HG03196 (cell line): ENCODE results near the gene CNGA4.
"Not testable (repeated sequence)": the region's sequence is repeated elsewhere in the genome, so short reads cannot be mapped to it uniquely, and the experiment has no call there.

Experiments used
- ATAC-seq: cut with Tn5 transposase; IDR thresholded peaks from one replicate; pipeline ENCODE4 v1.9.1; 2021; ENCODE audit not compliant: unreplicated experiment

Gene CNGA4

DNA sequence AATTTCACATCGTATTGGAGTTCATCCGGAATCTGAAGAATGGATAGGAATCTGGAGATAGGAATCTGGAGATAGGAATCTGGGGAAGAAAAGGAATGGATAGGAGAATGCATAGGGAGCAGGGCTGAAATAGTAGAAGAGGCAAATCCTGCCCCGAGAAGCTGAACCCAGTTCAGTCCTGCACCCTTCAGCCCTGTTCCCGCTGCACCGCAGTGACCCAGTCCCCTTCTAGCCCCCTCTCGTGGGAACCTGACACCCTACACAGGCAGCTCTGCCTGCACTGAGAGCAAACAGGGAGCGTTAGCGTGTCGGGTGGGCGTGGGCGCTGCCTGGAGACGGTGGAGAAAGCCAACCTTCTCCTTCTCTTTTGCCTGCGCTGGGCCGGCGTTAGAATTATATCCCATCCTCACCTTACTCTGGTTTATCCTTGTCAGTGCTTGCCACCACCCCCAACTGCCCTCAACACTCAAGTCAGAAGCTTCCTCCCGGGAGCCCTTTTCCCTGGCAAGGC is 19.7 kb downstream of the CNGA4 start:
- ATAC-seq = no peak

DNA sequence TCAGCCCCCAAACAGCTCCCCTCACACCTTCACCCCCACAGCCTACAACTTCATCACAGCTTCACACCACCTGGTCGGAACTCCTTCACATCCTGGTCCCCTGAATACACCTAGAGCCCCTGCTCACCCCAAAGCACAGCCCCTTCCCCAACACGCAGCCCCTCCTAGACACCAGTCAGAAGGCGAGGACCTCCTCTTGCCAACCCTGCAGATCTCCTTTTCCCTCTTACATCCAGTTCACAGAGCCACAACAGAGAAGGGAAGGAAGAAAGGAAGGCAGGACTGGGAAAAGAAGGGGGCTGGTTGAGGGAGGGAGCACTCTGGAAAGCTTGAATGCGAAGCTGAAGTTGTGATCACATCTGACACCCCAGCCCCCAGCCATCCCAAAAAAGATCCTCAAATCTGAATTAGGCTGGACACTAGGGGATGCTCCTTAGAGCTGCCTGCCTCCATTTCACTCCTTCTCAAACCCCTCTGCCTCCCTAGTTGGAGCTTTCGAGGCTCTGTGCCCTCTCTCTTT is 21.4 kb downstream of the CNGA4 start:
- ATAC-seq = no peak

DNA sequence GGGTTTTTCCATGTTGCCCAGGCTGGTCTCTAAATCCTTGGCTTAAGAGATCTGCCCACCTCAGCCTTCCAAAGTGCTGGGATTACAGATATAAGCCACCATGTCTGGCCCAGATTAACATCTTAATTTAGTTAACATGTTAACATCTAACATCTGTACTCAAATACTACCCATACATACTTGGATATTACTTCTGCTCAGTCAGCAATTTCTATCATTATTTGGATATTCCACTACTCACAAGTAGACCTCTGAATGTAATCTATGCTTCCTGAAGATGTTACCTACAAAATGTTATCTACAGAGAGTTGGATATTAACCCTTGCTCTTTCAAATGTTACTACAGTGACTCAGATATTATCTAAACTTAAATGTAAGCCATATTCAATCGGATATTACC is 24.8 kb downstream of the CNGA4 start:
- no peak for ATAC-seq

DNA sequence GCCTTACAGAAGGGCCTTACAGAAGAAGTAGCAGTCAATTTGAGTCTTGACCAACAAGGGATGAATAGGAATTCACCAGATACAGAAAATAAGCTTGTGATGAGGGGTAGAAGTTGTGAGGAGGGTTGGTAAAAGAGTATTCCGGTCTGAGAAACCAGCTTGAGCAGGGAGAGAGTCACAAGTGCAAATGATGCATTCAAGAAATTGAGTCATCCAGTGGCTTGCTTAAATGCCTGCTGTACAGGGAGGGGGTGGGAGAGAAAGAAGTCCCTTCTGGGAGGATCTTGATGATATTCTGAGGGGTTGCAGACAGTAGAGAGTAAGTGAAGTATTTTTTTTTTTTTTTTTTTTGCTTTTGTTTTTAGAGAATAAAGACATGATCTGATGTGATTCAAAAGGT is 29.9 kb downstream of the CNGA4 start:
- no peak for ATAC-seq

DNA sequence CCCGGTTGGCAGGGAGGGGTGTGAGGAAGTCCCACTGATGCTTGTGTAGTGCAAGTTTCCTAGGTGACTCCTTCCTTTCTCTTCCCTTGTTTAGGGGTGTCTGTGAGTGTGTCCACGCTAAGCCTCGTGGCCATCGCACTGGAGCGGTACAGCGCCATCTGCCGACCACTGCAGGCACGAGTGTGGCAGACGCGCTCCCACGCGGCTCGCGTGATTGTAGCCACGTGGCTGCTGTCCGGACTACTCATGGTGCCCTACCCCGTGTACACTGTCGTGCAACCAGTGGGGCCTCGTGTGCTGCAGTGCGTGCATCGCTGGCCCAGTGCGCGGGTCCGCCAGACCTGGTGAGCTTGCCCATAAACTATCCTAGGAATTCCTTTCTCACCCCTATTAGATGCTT is 31.1 kb downstream of the CNGA4 start:
- no peak for ATAC-seq

DNA sequence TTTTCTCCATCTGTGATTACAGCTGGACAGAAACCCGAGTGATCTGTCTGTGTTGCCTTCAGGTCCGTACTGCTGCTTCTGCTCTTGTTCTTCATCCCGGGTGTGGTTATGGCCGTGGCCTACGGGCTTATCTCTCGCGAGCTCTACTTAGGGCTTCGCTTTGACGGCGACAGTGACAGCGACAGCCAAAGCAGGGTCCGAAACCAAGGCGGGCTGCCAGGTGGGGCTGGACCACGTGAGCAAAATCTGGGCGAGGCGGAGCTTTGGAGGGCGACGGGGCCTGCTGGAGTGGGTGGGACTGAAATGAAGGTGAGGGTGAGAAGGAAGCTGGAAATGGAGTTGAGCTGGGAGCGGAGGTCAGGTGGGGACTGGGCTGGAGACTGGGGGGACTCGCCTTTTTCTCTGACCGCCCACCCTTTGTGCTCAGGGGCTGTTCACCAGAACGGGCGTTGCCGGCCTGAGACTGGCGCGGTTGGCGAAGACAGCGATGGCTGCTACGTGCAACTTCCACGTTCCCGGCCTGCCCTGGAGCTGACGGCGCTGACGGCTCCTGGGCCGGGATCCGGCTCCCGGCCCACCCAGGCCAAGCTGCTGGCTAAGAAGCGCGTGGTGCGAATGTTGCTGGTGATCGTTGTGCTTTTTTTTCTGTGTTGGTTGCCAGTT is 31.8 kb downstream of the CNGA4 start:
- no peak for ATAC-seq

DNA sequence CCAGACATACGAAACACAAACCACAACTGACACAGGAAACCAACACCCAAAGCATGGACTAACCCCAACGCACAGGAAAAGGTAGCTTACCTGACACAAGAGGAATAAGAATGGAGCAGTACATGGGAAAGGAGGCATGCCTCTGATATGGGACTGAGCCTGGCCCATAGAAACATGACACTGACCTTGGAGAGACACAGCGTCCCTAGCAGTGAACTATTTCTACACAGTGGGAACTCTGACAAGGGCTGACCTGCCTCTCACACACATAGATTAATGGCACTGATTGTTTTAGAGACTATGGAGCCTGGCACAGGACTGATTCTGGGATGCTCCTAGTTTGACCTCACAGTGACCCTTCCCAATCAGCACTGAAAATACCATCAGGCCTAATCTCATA is 32.7 kb downstream of the CNGA4 start:
- no peak for ATAC-seq

DNA sequence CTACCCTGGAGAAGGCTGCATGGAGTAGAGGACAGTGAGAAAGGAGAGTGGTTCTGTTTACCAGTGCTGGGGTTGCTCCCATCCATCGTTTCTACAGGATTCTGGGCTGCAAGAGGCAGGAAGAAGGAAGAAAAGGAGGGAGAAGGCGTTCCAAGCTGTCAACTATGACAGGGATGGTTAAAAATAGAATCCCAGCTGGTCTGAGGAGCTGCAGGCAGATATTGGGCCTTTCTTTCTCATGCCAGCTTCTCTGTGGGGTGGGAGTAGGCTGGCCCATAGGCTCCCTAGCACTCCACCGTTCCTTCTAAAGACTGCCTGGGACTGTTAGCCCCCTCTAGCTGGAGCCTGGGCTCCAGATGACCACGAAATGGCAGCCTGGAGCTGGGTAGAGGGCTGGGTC is 34.3 kb downstream of the CNGA4 start:
- ATAC-seq = no peak

DNA sequence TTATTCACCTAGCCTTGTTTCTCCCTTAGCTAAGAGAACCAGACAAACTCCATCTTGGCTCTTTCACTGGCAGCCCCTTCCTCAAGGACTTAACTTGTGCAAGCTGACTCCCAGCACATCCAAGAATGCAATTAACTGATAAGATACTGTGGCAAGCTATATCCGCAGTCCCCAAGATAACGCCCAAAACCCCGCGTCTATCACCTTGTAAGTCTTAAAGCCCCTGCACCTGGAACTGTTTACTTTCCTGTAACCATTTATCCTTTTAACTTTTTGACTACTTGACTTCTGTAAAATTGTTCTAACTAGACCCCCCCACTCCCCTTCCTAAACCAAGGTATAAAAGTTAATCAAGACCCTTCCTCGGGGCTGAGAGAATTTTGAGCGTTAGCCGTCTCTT is 41.9 kb downstream of the CNGA4 start:
- ATAC-seq = not testable (repeated sequence)

DNA sequence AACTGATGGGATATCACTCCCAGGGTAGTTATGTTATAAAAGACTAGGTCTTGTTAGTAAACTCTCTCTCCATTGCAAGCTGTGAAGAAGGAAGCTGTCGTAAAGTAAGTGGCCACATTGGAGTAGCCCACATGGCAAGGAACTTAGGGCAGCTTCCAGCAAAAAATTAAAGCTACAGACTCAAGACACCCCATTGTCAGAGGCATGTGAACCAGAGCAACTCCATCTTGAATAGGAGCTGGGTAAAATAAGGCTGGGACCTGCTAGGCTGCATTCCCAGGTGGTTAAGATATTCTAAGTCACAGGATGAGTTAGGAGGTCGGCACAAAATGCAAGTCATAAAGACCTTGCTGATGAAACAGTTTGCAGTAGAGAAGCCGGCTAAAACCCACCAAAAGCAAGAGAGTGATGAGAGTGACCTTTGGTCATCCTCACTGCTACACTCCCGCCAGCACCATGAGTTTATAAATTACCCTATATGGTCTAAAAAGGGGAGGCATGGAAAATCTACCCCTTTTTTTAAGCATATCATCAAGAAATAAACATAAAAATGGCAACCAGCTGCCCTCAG is 44.6 kb downstream of the CNGA4 start:
- ATAC-seq = no peak

DNA sequence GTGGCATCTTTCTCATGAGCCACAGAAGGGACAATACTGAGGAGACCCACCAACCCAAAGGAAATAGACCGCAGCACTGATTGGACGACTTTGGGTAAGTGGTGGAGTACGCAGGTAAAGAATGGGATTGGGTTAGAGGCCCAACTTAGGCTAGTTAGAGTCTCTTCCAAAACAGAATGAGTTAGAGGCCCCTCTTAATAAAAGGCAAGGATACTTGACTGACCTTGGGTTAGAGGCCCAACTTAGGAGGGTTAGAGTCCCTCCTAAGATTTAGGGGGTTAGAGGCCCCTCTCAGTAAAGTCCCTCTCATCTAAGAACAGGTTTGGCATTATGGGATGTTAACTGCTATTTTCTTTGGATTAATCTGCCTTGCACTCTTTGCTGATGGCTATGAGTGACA is 45.4 kb downstream of the CNGA4 start:
- no peak for ATAC-seq

DNA sequence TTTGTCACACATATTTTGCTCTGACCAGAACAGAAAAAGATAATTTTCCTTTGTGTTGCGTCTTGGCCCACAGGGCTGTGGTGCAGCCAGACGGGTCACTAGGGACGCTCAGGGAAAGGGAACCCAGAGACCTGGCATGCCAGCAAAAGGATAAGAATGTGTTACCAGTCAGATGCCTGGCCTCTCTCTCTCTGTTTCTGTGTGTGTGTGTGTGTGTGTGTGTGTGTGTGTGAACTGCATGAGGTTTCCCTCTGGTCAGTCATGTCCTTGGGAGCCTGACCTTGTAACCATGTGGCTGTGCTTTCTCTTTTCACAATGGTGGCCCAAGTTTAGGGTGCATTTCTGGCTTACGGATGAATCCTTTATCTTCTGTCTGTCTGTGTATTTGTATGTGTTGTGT is 46.1 kb downstream of the CNGA4 start:
- no peak for ATAC-seq
